SKM-1 treated with dmso at 0.1 percent for 144 hours (cell line): ENCODE measurements around the gene MCTP2.
"Not testable (repeated sequence)": the region's sequence is repeated elsewhere in the genome, so short reads cannot be mapped to it uniquely, and the experiment has no call there.

Source experiments
- DNase-seq: peaks from one replicate; lab custom pipeline; 2025; ENCODE audit not compliant: unreplicated experiment; lab: John Stamatoyannopoulos, UW

Gene MCTP2

DNA sequence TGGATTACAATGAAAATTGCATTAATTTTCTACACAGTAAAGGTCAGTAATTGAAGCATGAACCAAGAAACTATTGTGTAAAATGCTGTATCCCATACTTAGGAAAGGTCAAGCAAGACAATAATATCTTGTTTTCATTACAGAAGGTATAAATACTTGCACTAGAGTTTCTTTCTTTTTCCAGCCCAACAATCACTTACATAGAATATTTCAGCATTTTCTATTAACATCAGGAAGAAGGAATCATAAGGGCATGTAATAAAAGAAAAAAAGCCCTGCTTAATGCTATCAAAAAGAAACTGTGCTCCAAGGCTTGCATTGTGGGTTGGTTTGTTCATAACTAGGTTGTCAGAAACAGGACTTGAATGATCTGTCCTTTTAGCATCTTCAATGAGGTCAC, 215.1 kb downstream of the MCTP2 start:
- no peak for DNase-seq

DNA sequence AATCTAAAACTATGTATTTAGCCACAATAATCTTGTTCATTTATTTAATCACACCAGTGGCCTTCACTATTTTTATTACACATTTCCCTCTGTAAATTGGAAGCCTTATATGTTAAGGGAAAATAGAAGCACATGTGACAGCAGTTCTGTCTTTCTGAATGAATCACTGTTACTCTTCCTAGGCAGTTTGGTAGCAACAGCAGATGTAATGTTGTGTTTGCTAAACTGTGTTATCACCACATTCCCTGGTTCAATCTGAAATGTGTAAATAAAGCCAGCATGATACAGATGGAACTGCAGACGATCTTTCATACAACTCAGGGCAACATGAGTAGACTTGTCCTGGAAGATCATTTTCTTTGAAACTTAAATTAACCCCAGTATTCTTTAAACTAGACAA, 220.1 kb downstream of the MCTP2 start:
- no peak for DNase-seq

DNA sequence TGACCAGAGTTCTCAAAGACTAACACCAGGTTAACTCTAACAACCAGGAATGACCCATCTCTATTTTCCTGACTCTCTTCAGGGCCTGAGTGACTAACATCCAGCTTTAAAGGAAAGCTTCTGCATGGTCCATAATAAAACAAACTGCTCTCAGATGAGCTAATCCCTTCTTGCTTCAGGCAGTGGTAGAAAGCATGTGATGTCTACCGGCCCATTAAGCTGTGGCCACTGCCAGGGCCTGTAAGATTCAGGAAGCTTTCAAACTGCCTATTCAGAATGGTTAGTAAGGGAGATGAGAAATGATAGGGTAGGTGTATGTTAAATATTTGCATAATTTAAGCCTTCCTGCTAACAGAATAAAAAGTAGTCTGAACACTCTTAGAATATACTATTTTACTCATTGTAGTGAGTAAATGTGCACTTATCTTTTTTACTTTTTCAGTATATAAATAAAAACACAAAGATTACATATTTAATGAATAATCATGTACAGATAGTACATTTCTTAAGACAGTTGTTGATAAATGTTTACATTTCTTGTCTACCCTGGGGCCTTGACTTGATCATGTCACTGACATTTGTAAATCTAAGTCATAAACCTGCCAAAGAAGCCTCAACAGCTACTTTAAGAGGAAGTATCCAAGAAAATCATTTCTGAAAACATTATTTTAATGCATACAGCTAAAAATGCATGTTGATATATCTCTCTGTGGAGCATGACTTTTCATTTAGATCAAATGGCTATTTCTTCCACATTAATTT, 222.0 kb downstream of the MCTP2 start:
- DNase-seq: no peak

DNA sequence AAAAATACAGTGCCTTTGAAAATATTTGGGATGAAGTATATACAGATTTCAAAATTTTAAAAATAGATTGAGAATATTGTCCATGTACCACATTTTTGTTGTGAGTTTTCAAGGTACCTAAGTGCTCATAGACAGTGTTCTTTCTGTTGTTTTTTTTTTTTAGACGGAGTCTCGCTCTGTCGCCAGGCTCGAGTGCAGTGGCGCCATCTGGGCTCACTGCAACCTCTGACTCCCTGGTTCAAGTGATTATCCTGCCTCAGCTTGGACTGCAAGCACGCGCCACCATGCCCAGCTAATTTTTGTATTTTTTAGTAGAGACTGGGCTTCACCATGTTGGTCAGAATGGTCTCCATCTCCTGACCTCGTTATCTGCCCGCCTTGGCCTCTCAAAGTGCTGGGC, 223.9 kb downstream of the MCTP2 start:
- no peak for DNase-seq

DNA sequence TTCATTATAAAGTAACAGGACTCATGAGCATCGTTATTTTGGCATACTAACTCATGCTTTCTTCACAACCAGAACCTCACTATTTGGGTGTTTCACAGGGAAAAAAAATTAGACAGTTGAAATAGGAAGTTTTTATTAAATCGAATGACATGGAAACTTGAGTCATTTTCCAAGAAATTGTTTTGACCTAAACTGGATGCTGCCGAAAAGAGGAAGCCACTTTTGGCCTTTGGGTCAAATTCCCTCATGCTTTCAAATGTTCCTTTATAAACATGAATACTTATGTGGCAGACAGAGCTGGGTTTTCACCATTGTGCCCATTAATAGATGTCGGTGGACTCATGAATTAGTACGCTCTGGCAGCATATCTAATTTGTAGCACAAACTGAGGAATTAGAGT, 224.9 kb downstream of the MCTP2 start:
- no peak for DNase-seq

DNA sequence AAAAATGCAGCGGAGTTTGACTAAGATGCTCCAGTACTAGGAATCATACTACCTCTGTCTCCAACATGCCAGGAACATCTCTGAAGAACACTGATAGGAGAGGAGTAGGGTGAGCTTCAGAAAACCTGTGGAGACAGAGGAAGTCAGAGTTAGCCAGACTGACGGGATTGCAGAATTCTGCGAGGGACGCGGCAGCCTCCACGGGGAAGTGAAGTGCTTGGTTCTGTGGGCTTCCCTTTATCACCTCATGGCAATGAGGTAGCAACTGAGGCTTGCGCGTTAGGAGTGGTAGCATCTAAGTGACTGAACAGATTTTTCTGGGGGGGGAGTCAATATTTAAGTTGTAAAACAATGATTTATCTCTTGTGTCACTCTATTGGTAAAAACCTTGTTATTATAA, 226.3 kb downstream of the MCTP2 start:
- DNase-seq: no peak

DNA sequence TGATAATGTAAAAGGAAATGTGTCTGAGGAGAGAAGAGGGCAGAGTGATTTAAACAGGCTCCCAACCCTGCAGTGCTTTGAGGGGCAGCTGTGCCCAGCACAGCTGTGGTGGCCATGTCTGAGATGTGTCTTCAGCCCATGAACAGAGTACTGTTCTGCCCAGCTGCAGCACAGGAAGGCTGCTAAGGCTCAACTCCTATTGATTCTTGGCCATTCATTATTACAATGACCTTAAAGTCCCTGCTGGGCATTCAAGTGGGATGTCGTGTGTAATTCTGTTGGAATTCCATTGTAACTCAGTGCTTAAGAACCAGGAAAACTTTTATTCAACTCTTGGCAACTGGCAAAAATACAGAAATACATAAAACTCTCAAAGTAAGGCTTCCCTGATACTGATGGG, 229.3 kb downstream of the MCTP2 start:
- no peak for DNase-seq

DNA sequence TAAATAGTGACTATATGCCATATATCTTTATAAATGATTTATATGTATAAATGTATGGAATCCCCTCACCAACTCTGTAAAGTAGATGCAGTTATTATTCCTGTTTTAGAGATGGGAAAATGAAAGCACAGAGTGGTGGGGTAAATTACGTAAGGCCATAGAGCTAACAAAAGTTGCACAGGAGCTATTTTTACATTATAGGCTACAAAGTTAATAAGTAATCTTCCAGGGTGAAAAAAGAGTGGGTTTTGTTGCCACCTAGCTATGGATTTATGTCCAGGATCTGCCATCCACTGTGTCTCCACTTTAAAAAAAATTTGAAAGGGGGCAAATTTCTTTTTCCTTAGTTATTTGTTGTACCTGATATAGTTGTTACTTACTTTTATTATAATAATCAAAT, 235.7 kb downstream of the MCTP2 start:
- DNase-seq: no peak

DNA sequence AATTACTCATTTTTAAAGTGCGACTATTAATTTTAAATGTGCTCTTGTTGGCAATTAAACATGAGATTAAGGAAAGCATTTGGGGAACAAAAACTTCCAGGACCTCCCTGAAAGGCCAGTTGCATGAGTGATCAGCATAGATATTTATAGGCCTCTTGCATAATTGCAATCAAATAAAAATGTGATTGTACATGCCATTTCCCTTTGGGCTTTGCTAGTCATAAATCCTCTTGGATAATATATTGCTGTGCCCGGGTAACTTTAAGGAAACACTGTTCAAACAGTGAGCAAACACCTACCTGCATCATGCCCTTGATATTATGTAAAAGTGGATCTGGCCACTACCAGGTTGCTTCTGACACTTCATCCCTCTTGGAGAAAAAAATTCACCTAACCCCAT, 239.1 kb downstream of the MCTP2 start:
- no peak for DNase-seq

DNA sequence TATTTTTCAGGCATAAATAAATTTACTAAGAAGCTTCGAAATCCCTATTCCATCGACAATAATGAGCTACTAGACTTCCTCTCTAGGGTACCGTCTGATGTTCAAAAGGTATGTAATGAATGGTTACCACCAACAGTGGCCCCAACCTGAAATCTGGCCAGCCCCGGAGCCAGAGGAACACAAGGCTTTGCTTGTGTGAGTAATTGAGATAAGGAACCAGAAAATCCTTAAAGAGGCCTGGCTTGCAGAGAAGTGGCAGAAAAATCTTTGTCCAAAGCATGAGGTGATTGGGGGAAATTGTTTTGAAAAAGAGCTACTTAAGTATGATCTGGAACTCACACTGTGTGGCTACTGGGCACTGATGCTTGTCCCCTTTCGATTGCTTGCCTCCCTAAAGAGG, 245.3 kb downstream of the MCTP2 start:
- DNase-seq: no peak

DNA sequence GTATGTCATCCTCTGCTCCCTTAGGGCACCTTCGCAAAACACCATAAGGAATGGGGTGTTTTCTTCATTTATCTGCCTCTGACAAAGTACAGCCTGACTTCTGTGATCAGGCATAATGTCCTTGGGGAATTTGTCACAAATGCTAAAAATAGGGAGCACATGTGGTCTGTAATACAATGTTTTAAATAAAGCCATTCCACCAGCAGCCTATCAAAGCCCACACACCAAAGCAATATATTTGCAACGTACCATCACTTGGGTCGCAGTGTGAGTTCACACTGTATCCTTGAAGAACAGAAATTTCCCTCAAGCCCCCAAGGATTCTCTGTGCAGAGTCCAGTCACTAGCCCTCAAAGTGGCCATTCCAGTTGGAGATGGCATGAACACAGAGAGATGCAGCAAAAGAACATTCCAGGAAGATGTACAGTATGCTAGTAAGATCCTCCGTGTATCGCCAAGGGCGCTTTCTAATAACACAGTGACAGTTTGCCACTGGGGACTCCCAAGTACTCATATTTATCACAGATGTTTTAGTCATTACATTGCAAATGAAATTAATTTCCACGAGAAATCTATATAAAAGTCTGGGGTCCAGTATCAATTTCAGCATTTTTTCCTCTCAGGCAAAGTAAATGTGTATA, 246.7 kb downstream of the MCTP2 start:
- no peak for DNase-seq

DNA sequence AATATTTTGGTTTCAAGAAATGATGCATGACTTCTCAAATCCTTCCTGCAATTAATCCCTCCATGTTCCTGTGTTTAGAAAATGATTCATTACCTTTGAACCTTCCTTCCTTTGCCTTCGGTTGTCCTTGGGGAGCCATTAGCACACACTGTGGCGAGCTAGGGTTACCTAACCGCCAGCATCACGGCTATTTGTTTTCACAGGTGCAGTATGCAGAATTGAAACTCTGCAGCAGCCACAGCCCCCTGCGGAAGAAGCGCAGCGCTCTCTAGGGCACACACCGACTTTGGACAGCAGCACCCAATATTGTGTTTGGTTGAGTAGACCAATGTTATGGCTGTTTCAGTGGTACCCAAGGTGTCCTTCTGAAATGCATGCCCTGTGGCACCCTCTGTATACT, 247.4 kb downstream of the MCTP2 start:
- no peak for DNase-seq

DNA sequence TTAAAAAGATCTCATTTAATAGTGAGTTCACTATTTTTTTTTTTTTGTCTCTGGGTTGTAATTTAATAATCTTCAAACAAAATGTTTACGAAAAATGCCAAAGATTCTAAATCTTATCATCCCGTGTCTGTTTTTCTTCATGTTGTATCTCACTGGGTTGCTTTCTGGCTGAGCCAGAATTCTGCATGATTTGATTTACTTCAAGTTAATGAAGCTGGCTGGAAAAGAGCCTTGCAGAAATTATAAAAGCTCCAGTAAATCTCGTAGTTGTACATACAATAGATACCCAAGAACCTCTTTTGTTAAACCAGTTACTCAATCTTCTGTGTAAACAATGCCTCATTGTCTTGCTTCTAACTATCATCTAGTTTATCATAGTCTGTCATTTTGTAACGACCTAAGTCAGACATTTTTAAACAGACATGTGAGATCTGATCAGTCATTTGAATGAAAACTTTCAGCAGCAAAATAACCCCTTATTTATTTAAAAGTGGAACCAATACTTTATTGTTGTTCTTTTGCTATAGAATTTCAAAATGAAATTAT, 249.0 kb downstream of the MCTP2 start:
- no peak for DNase-seq

DNA sequence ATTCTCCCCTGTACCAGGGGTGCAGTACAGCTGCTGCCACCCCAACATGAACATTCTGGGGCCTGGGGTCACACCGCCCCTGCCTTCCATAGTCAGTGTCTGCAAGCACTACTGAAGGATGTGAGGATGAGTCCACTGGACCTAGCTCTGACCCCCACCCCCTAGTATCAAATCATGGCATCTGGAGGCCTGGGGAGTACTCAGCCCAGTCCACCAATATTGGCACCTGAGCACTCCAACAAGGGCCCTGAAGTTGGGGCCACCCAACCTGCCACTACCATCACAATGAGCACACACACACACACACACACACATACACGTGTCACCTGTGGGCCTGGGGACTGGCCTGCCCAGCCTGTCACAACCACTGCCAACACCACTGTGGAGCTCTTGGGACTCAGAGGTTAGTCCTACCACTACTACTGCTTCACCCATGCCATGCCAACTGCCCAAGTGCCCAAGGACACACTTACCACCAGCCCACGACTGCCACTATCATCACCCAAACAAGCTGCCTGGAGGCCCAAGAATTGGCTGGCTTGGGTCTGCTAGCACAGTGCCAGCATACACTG, 253.9 kb downstream of the MCTP2 start:
- no peak for DNase-seq

DNA sequence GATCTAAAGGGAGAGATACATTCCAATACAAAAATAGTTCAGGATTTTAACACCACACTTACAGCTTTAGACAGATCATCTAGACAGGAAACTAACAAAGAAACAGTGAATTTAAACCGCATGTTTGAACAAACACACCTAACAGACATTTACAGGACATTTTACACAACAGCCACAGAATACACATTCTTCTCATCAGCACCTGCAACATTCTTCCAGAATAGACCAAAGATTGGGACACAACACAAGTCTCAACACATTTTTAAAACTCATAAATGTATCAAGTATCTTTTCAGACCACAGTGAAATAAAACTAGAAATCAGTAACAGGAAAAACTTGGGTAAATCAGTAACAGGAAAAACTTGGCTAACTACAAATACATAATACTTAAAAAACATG, 256.3 kb downstream of the MCTP2 start:
- DNase-seq: no peak

DNA sequence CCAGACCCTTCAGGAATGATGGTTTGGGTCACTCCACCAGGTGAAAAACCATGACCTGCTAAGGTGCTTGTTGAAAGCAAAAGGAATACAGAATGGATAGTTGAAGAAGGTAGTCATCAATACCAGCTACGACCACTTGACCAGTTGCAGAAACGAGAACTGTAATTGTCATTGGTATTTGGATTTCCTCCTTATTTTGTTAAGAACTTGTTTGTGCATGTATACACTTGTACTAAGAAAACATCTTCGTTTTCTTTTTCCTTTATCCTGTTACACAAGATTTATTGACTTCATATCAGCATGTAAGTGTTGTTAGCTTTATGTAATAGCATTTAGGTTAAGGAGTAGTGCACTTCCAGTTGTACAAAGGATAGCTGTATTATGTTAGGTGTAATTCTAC, 261.8 kb downstream of the MCTP2 start:
- no peak for DNase-seq

DNA sequence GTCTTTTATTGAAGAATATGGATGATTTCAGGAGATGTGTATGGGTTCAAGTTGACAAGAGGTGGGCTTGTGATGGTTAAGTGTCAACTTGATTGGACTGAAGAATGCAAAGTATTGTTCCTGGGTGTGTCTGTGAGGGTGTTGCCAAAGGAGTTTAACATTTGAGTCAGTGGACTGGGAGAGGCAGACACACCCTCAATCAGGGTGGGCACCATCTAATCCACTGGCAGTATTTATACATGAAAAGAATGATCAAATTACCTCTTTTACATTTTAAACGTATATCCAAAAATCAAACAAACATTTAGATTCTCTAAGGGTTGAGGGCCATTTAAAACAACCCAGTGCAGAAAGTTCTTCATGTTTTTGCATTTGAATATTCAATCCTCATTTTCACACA, 262.2 kb downstream of the MCTP2 start:
- DNase-seq: not testable (repeated sequence)

DNA sequence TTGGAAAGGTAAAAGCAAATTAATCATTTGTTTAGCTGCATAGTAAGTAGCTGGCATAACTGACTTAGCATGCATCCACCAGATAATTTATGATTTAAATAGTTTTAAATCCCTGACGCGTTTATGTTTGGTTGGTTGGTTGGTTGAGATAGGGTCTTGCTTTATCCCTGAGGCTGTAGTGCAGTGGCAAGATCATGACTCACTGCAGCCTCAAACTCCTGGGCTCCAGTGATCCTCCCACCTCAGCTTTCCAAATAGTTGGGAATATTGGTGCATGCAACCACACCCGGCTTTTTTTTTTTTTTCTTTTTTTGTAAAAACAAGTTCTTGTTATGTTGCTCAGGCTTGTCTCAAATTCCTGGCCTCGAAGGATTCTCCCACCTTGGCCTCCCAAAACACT, 263.4 kb downstream of the MCTP2 start:
- no peak for DNase-seq

DNA sequence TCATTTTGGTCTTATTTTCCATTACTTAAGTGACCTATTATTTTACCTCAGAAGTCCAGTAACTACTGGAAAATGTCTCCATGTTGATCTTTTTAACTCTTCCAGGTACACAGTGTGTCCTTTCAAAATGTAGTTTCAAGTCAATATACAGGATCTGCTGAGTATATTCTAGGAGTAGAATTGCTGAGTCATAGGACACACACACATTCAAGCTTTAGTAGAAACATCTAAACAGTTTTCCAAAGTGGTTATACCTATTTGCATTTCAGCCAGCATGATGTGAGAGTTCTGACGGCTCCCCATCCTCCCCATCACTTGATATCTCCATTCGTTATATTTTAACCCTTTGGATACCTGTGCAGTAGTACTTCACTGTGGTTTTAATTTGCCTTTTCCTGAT, 271.9 kb downstream of the MCTP2 start:
- DNase-seq: no peak

DNA sequence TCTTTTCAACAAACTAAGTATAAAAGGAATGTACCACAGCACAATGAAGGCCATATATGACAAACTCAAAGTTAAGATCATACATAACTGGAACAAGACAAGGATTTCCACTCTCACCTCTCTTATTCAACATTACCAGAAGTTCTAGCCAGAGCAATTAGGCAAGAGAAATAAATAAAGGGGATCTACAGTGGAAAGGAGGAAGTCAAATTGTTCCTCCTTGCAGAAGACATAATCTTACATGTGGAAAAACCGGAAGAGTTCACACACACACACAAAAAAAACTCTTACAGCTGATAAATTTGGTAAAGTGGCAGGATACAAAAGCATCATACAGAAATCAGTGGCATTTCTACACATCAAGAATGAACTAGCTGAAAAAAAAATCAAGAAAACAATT, 277.9 kb downstream of the MCTP2 start:
- peak; percentile 50 for DNase-seq

DNA sequence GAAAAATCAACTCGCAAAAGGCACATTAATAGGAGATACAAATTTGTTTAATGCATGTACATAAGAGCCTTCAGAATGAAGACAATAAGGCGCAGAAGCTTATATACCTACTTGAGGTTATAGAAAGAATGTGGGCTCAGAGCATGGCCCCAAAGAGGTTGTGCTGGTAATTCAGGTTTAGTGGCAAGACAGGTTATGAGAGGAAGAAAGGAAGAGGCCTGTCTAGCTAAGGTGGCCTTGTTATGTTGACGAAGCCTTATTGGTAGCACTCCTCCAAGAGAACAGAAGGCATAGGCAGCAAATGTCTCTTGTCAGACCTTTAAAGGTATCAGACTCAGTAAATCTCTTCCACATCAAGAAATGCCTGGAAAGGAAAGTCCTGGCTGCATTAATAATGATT, 290.8 kb downstream of the MCTP2 start:
- no peak for DNase-seq

DNA sequence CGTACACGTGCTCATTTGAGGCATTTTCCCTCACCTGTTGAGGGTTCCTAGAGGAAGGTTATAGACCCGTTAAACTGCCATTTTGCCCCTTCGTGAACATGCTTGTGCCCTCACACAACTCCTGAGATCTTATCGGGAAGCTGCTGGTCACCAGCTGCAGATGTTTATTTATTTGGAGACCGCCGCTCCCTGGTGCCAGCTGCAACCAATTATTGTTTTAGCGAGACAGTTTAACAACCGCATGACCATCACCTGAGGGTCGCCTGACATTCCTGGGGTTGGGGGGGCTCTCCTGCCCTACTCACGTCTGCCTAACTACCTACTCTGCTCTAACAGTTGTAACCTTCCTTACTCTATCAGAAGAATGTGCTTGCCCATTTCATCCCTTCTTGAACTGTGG, 292.5 kb downstream of the MCTP2 start:
- no peak for DNase-seq
